ENCODE measurements around the gene PDE11A.

Gene PDE11A

GRCh38 chr2:177721087-177721486, 351.5 kb downstream of the PDE11A start:
- DNase-seq, result no peak

- no peak for DNase-seq
Measured at GRCh38 chr2:177717831-177718618, 354.6 kb downstream of the PDE11A start.

GRCh38 chr2:177716484-177716883, 356.1 kb downstream of the PDE11A start:
- DNase-seq, result no peak

- no peak for DNase-seq
Measured at GRCh38 chr2:177715771-177716170, 356.8 kb downstream of the PDE11A start.

- no peak for DNase-seq
Measured at GRCh38 chr2:177714704-177715103, 357.9 kb downstream of the PDE11A start.

GRCh38 chr2:177712462-177712861, 360.1 kb downstream of the PDE11A start:
- no peak for DNase-seq

- no peak for DNase-seq
Measured at GRCh38 chr2:177711483-177712265, 360.9 kb downstream of the PDE11A start.

- no peak for DNase-seq
Measured at GRCh38 chr2:177710889-177711288, 361.7 kb downstream of the PDE11A start.

GRCh38 chr2:177709986-177710401, 362.6 kb downstream of the PDE11A start:
- no peak for DNase-seq

- no peak for DNase-seq
Measured at GRCh38 chr2:177708660-177709444, 363.7 kb downstream of the PDE11A start.

GRCh38 chr2:177708106-177708505, 364.5 kb downstream of the PDE11A start:
- DNase-seq, result no peak

GRCh38 chr2:177705511-177706173, 366.9 kb downstream of the PDE11A start:
- DNase-seq, result no peak

GRCh38 chr2:177703159-177703558, 369.4 kb downstream of the PDE11A start:
- no peak for DNase-seq

- DNase-seq, result no peak
Measured at GRCh38 chr2:177698281-177698680, 374.3 kb downstream of the PDE11A start.

GRCh38 chr2:177694348-177694747, 378.2 kb downstream of the PDE11A start:
- no peak for DNase-seq

GRCh38 chr2:177693658-177694339, 378.8 kb downstream of the PDE11A start:
- no peak for DNase-seq

- no peak for DNase-seq
Measured at GRCh38 chr2:177692783-177693269, 379.8 kb downstream of the PDE11A start.

- DNase-seq, result no peak
Measured at GRCh38 chr2:177692042-177692782, 380.4 kb downstream of the PDE11A start.

- DNase-seq, result no peak
Measured at GRCh38 chr2:177691177-177691576, 381.4 kb downstream of the PDE11A start.

GRCh38 chr2:177689623-177690022, 383.0 kb downstream of the PDE11A start:
- no peak for DNase-seq

- DNase-seq, result no peak
Measured at GRCh38 chr2:177688844-177689243, 383.7 kb downstream of the PDE11A start.

All from NCI-H1417 treated with DMSO at 0.1 percent for 48 hours (cell line).